K562 (cell line): ENCODE data around the gene UMODL1. TPM values are rescaled to one million over a fixed set of nuclear protein-coding genes. Genes with fewer than 3 reads are reported as not detected.

Experiments
- ATAC-seq: fragments of 200-7000 bp; cut with Tn5 transposase; 3 replicates; pipeline ENCODE4 v1.9.1; 2020; ENCODE audit warnings: moderate library complexity
- BruUV-seq: library from RNA; stranded (reverse); fragments of 400-500 nt; replicated peaks from 2 replicates; lab custom pipeline; 2021; lab: Mats Ljungman, UMichigan
- CTCF ChIA-PET: fragments of 300-600 bp; formaldehyde crosslinking; extraction: SDS; loops from one replicate; lab custom pipeline; 2021; ENCODE audit warnings: low intra/inter-chr PET ratio; lab: Yijun Ruan, JAX
- POLR2A ChIA-PET: fragments of 300-600, 350-650 bp; sonication (Branson Sonifier 250); formaldehyde crosslinking; extraction: SDS; loops from one replicate; lab custom pipeline; 2021; ENCODE audit warnings: antibody characterized with exemption, inconsistent platforms; lab: Yijun Ruan, JAX
- DNase-seq, 4 experiments: peaks; one replicate each; pipeline versions ENCODE4 v3.0.0 to v3.0.0-alpha.2; 2011 to 2018; ENCODE audit warnings: low spot score in 3 of 4, mixed read lengths in 3 of 4; ENCODE audit errors: extremely low read depth in 1 of 4
- FAIRE-seq: peaks from 2 replicates; lab custom pipeline; 2011; peaks lifted over from hg19 to GRCh38; lab: Jason Lieb, UNC
- H2AFZ ChIP-seq: 2 replicates; pipeline ENCODE4 v1.6.0; 2011; ENCODE audit warnings: low read depth, low read length, control low read depth, inconsistent platforms
- H3K27ac ChIP-seq: fragments of 200-600 bp; 3 replicates; pipeline ENCODE4 v1.8.0; 2011; ENCODE audit warnings: low read depth, mild to moderate bottlenecking, control low read depth, inconsistent platforms, low read length, moderate library complexity, mixed read lengths; ENCODE audit errors: extremely low read depth
- H3K27me3 ChIP-seq, 2 experiments: fragments of 300-600 bp in 1 of 2; 2 replicates in 1 of 2; 3 replicates in 1 of 2; pipeline versions ENCODE4 v1.6.0 to v1.8.0; 2011; ENCODE audit warnings: inconsistent platforms in 2 of 2, low read length in 2 of 2, mild to moderate bottlenecking in 1 of 2, mixed read lengths in 1 of 2, moderate library complexity in 1 of 2; ENCODE audit not compliant: control insufficient read depth in 2 of 2, insufficient read depth in 2 of 2
- H3K36me3 ChIP-seq: fragments of 300-600 bp; 3 replicates; pipeline ENCODE4 v1.8.0; 2011; ENCODE audit warnings: mild to moderate bottlenecking, low read length, inconsistent platforms; ENCODE audit not compliant: control insufficient read depth, insufficient read depth
- H3K4me1 ChIP-seq, 2 experiments: fragments of 200-600 bp in 1 of 2; replicated peaks in 1 of 2; 2 replicates in 1 of 2; 3 replicates in 1 of 2; pipeline versions ENCODE4 v1.5.1 to v1.8.0; 2011; ENCODE audit warnings: inconsistent platforms in 2 of 2, low read length in 2 of 2, mild to moderate bottlenecking in 1 of 2, mixed read lengths in 1 of 2, moderate library complexity in 1 of 2; ENCODE audit not compliant: control insufficient read depth in 2 of 2, insufficient read depth in 2 of 2
- H3K4me2 ChIP-seq: 2 replicates; pipeline ENCODE4 v1.6.1; 2011; ENCODE audit warnings: low read length, control low read depth, inconsistent platforms, mixed read lengths; ENCODE audit not compliant: insufficient read depth
- H3K4me3 ChIP-seq: fragments of 200-600 bp; sonication (generic), shearing (Covaris generic); 2 replicates; pipeline ENCODE4 v1.5.1; 2016; ENCODE audit warnings: control low read depth, inconsistent platforms
- H3K79me2 ChIP-seq: fragments of 200-600 bp; 3 replicates; pipeline ENCODE4 v1.8.0; 2011; ENCODE audit warnings: low read length, inconsistent platforms; ENCODE audit not compliant: control insufficient read depth, insufficient read depth
- H3K9ac ChIP-seq, 2 experiments: 2 replicates each; pipeline versions ENCODE4 v1.6.0 to v1.6.1; 2011; ENCODE audit warnings: low read depth in 2 of 2, low read length in 2 of 2, control low read depth in 1 of 2, inconsistent platforms in 1 of 2, mild to moderate bottlenecking in 1 of 2, mixed read lengths in 1 of 2; ENCODE audit not compliant: insufficient read depth in 1 of 2
- H3K9me1 ChIP-seq: one replicate; pipeline ENCODE4 v1.6.0; 2011; ENCODE audit warnings: inconsistent platforms, mild to moderate bottlenecking, low read length, moderate library complexity; ENCODE audit not compliant: control insufficient read depth, insufficient read depth
- H3K9me3 ChIP-seq: replicated peaks from 2 replicates; pipeline ENCODE4 v1.5.1; 2011; ENCODE audit warnings: low read depth, low read length, inconsistent platforms; ENCODE audit not compliant: control insufficient read depth, insufficient read depth
- H4K20me1 ChIP-seq: replicated peaks from 2 replicates; pipeline ENCODE4 v1.6.1; 2011; ENCODE audit warnings: low read length, inconsistent platforms, mixed read lengths; ENCODE audit not compliant: control insufficient read depth, insufficient read depth
- GABPA ChIP-seq: fragments of 200-800 bp; sonication (Bioruptor generic); conservative IDR thresholded peaks from 2 replicates; pipeline ENCODE4 v1.6.1; 2016; ENCODE audit warnings: low read depth, missing genetic modification characterization, missing compliant biosample characterization
- HDAC2 ChIP-seq: fragments of 450-650 bp; IDR thresholded peaks from 2 replicates; pipeline ENCODE4 v1.6.1; 2016; ENCODE audit warnings: mild to moderate bottlenecking
- NRF1 ChIP-seq, 2 experiments: fragments of 450-650 bp; IDR thresholded peaks in 1 of 2; conservative IDR thresholded peaks in 1 of 2; 2 replicates each; pipeline ENCODE4 v1.6.1; 2014; ENCODE audit warnings: mild to moderate bottlenecking in 2 of 2
- RFX5 ChIP-seq: IDR thresholded peaks from 2 replicates; pipeline ENCODE4 v1.6.1; 2011; ENCODE audit warnings: low read depth, mild to moderate bottlenecking, improper control_type of control experiment, low read length
- XRCC5 ChIP-seq: fragments of 200-400 bp; formaldehyde crosslinking; IDR thresholded peaks from 2 replicates; pipeline ENCODE4 v1.6.1; 2017; ENCODE audit warnings: low read depth, mild to moderate bottlenecking, low read length
- ZNF121 ChIP-seq: sonication (generic); formaldehyde crosslinking; conservative IDR thresholded peaks from 2 replicates; pipeline ENCODE4 v1.8.0; 2022; ENCODE audit warnings: missing genetic modification reagents
- ZNF551 ChIP-seq: fragments of 250-450 bp; sonication (Bioruptor Pico); IDR thresholded peaks from 2 replicates; pipeline ENCODE4 v1.5.0; 2021; ENCODE audit warnings: mild to moderate bottlenecking, moderate library complexity
- ZNF589 ChIP-seq: fragments of 200-800 bp; sonication (Bioruptor generic); IDR thresholded peaks from 2 replicates; pipeline ENCODE4 v1.6.1; 2016; ENCODE audit warnings: low read depth, missing genetic modification characterization, missing compliant biosample characterization
- WGBS: fragments of 100-300 bp; shearing (Covaris generic); methylation state at CpG from one replicate; pipeline ENCODE4 v1.1.6; 2016; ENCODE audit warnings: low coverage, mixed read lengths; ENCODE audit not compliant: insufficient coverage; ENCODE audit errors: missing lambda C conversion rate; 5-methylcytosine and 5-hydroxymethylcytosine counted together
- in situ Hi-C: fragments of 300-500 bp; cut with MboI; formaldehyde crosslinking; loops from 4 replicates; pipeline ENCODE4 v1.15.0; 2018; ENCODE audit warnings: inconsistent platforms, mixed read lengths
- intact Hi-C: fragments of 100-400 bp; cut with micrococcal nuclease; formaldehyde crosslinking; loops from 2 replicates; pipeline ENCODE4 v1.14.2; 2022
- polyA plus RNA-seq, 8 experiments: library from polyadenylated mRNA; depleted of rRNA in 4 of 8; stranded (reverse) in 5 of 8; unstranded in 3 of 8; fragments of >200 nt; fragmentation: Nextera tagmentation in 2 of 8; fragmentation: Illumina TruSeq in 1 of 8; extraction: Ambion mirVana in 2 of 8; extraction: Trizol in 1 of 8; gene quantifications; 2 replicates each; pipeline versions ENCODE4 v1.2.1 to v1.2.3, GENCODE V29; 2011 to 2014; ENCODE audit warnings: inconsistent platforms in 1 of 8, missing spikeins in 1 of 8
- total RNA-seq, 7 experiments: library from RNA; depleted of rRNA in 6 of 7; stranded (reverse); fragments of >200 nt in 6 of 7; fragmentation: Illumina TruSeq in 2 of 7; extraction: Trizol in 2 of 7; gene quantifications; 2 replicates each; pipeline versions ENCODE4 v1.2.1 to v1.2.3, GENCODE V29; 2011 to 2021; ENCODE audit warnings: low replicate concordance in 1 of 7
- TF ChIP-seq, protein P1 (sequence below): fragments of 450-650 bp; formaldehyde crosslinking; conservative IDR thresholded peaks from 2 replicates; pipeline ENCODE4 v1.4.0; 2022; ENCODE audit warnings: mild to moderate bottlenecking, missing genetic modification characterization
- TF ChIP-seq, protein P2 (sequence below): fragments of 450-650 bp; IDR thresholded peaks from 2 replicates; pipeline ENCODE4 v1.6.1; 2016; ENCODE audit warnings: borderline replicate concordance
- TF ChIP-seq, protein P3 (sequence below): fragments of 450-650 bp; formaldehyde crosslinking; IDR thresholded peaks from 2 replicates; pipeline ENCODE4 v1.4.0; 2022; ENCODE audit warnings: missing genetic modification characterization

The UMODL1 gene
- total and polyA plus RNA-seq, 9 of the 15 experiments (the other 6 are each of a cell fraction or from before 2014, with no cell fraction given): not detected

DNA sequence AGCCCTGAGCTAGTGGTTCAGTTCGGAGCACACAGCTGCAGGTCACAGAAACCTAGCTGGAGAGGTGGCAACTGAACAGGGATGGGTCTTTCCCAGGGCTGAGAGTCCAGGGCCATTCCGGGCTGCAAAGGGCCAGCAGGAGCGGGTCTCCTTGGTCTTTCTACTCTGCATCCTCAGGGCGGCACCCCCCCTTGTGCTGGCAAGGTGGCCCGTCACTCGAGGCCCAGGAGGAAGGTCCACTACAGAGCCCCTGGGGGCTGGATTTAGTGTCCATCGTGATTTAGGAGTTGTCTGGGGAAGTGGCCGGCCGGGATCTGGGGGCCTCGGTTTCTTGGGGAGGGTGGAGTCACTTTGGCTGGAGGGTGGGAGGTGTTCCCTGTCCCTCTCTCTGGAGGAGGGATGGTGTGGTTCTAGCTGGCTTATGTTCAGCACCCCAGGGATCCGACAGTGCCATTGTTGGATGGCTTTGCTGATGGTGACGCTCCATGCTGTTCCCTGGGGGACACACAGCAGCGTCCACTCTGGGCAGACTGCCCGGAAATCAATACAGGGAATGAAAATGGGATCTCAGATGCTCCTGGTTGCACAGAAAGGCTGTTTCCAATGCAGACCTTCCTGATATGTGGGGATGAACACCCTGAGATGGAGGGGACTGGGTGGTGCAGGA is 64.4 kb downstream of the UMODL1 start:
- H3K9ac ChIP-seq: no peak overlapping the region
- no peak for TF ChIP-seq ZNF121 (CRISPR knock-in tag)
- TF ChIP-seq RFX5: no peak
- TF ChIP-seq GABPA (tag): no peak
- TF ChIP-seq HDAC2: no peak
- no peak for TF ChIP-seq XRCC5
- TF ChIP-seq, protein P1, sequence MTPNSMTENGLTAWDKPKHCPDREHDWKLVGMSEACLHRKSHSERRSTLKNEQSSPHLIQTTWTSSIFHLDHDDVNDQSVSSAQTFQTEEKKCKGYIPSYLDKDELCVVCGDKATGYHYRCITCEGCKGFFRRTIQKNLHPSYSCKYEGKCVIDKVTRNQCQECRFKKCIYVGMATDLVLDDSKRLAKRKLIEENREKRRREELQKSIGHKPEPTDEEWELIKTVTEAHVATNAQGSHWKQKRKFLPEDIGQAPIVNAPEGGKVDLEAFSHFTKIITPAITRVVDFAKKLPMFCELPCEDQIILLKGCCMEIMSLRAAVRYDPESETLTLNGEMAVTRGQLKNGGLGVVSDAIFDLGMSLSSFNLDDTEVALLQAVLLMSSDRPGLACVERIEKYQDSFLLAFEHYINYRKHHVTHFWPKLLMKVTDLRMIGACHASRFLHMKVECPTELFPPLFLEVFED: no peak
- no peak for TF ChIP-seq NRF1 (conservative IDR thresholded peaks at IDR 0.05 in 1 of 2, IDR thresholded peaks at IDR 0.05 in 1 of 2)
- TF ChIP-seq, protein P2, sequence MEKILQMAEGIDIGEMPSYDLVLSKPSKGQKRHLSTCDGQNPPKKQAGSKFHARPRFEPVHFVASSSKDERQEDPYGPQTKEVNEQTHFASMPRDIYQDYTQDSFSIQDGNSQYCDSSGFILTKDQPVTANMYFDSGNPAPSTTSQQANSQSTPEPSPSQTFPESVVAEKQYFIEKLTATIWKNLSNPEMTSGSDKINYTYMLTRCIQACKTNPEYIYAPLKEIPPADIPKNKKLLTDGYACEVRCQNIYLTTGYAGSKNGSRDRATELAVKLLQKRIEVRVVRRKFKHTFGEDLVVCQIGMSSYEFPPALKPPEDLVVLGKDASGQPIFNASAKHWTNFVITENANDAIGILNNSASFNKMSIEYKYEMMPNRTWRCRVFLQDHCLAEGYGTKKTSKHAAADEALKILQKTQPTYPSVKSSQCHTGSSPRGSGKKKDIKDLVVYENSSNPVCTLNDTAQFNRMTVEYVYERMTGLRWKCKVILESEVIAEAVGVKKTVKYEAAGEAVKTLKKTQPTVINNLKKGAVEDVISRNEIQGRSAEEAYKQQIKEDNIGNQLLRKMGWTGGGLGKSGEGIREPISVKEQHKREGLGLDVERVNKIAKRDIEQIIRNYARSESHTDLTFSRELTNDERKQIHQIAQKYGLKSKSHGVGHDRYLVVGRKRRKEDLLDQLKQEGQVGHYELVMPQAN: no peak
- TF ChIP-seq ZNF551: no peak
- TF ChIP-seq, protein P3, sequence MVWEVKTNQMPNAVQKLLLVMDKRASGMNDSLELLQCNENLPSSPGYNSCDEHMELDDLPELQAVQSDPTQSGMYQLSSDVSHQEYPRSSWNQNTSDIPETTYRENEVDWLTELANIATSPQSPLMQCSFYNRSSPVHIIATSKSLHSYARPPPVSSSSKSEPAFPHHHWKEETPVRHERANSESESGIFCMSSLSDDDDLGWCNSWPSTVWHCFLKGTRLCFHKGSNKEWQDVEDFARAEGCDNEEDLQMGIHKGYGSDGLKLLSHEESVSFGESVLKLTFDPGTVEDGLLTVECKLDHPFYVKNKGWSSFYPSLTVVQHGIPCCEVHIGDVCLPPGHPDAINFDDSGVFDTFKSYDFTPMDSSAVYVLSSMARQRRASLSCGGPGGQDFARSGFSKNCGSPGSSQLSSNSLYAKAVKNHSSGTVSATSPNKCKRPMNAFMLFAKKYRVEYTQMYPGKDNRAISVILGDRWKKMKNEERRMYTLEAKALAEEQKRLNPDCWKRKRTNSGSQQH: no peak
- no peak for TF ChIP-seq ZNF589 (CRISPR knock-in tag)
- no TSS peak for BruUV-seq
- H3K4me2 ChIP-seq: no peak overlapping the region
- H3K27me3 ChIP-seq: peaks cover 28 to 60% of the 10 kb centered on the region in 2 experiments
- ChIA-PET CTCF (no interaction called here), POLR2A (interaction anchor here (0.6 to 0.8 kb wide), 4 partner anchors 10 to 598 kb away, joined by 3 to 4 read pairs (median 3); no protein-coding TSS in a partner anchor)
- H2AFZ ChIP-seq: no peak overlapping the region
- peaks cover 12% of the 10 kb centered on the region for H4K20me1 ChIP-seq
- H3K4me1 ChIP-seq: no peaks in the 10 kb centered on the region
- WGBS: 2% methylated on average over 14 of the region's 14 CpGs
- no peak for FAIRE-seq
- H3K9me1 ChIP-seq: no peaks in the 10 kb centered on the region
- H3K79me2 ChIP-seq: no peaks in the 10 kb centered on the region
- H3K36me3 ChIP-seq: no peaks in the 10 kb centered on the region
- no peak overlapping the region for H3K27ac ChIP-seq
- in situ Hi-C loops: no loop called here
- H3K9me3 ChIP-seq: no peaks in the 10 kb centered on the region
- no peak overlapping the region for H3K4me3 ChIP-seq
- ATAC-seq: no peak
- intact Hi-C loops: no loop called here
- no peak for DNase-seq
